Prostate gland (tissue), 2 donors: ENCODE measurements around the gene TRMU.

Experiments used
- POLR2A ChIP-seq: fragments of 450-650 bp; IDR thresholded peaks from one replicate; pipeline ENCODE4 v1.6.1; 2016; ENCODE audit warnings: antibody characterized with exemption, mild to moderate bottlenecking
- POLR2AphosphoS5 ChIP-seq: sonication (generic); formaldehyde crosslinking; IDR thresholded peaks from one replicate; pipeline ENCODE4 v1.6.1; 2017; ENCODE audit warnings: antibody characterized with exemption
- TF ChIP-seq, protein P1 (sequence below), 4 experiments: fragments of 200-600 bp in 2 of 4; fragments of 450-650 bp in 2 of 4; sonication (generic) in 2 of 4; IDR thresholded peaks; 1 replicate in 3 of 4; 2 replicates in 1 of 4; pipeline ENCODE4 v1.5.1; 2016 to 2019; ENCODE audit warnings: antibody characterized with exemption in 4 of 4, mild to moderate bottlenecking in 2 of 4, moderate library complexity in 2 of 4

DNA sequence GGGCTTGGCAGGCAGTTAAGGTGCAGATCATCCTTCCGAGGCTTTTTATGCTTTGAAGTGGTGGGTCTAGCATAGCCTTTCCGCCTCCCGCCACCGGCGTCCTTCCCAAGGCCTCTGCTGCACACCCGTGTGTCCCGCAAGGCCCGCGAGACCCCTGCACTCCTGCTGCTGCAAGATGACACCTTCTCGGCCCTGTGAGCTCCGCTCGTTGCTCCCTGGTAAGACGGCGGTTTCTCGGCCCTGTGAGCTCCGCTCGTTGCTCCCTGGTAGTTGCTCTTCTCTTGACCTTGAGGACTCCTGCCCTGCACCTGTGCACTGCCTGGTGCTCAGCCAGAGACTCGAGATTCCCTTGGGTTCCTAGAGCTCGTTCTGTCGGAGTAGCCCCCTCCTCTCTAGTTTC is 17.9 kb upstream of the TRMU start:
- no peak for TF ChIP-seq POLR2A
- TF ChIP-seq, protein P1, sequence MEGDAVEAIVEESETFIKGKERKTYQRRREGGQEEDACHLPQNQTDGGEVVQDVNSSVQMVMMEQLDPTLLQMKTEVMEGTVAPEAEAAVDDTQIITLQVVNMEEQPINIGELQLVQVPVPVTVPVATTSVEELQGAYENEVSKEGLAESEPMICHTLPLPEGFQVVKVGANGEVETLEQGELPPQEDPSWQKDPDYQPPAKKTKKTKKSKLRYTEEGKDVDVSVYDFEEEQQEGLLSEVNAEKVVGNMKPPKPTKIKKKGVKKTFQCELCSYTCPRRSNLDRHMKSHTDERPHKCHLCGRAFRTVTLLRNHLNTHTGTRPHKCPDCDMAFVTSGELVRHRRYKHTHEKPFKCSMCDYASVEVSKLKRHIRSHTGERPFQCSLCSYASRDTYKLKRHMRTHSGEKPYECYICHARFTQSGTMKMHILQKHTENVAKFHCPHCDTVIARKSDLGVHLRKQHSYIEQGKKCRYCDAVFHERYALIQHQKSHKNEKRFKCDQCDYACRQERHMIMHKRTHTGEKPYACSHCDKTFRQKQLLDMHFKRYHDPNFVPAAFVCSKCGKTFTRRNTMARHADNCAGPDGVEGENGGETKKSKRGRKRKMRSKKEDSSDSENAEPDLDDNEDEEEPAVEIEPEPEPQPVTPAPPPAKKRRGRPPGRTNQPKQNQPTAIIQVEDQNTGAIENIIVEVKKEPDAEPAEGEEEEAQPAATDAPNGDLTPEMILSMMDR (IDR thresholded peaks at IDR 0.05) = no peak
- no peak for TF ChIP-seq POLR2AphosphoS5
